Hepatocyte (in vitro differentiated cells): ENCODE results near the gene DNLZ.

Source experiments
- CTCF ChIP-seq: fragments of 200-600 bp; sonication (generic); IDR thresholded peaks from 2 replicates; pipeline ENCODE4 v1.5.1; 2016; ENCODE audit warnings: antibody characterized with exemption, mild to moderate bottlenecking; ENCODE audit not compliant: poor library complexity
- EZH2 ChIP-seq: fragments of 200-600 bp; sonication (generic); IDR thresholded peaks from 2 replicates; pipeline ENCODE4 v1.6.1; 2016; ENCODE audit warnings: antibody characterized with exemption, mild to moderate bottlenecking, borderline replicate concordance
- EZH2phosphoT487 ChIP-seq: fragments of 200-600 bp; sonication (generic); IDR thresholded peaks from one replicate; pipeline ENCODE4 v1.6.1; 2018; ENCODE audit warnings: antibody characterized with exemption, mild to moderate bottlenecking, low read depth, moderate library complexity; ENCODE audit not compliant: unreplicated experiment, severe bottlenecking

- no peak for TF ChIP-seq CTCF
- no peak for TF ChIP-seq EZH2
- no peak for TF ChIP-seq EZH2phosphoT487
Observed at GRCh38 chr9:136341769-136342168, 21.8 kb downstream of the DNLZ start.
